ENCODE measurements around the gene TARS2.

TARS2 gene

GRCh38 chr1:150466964-150467363, 20.3 kb upstream of the TARS2 start:
- Histone ChIP-seq H3K4me3 (ENCODE audit: severe bottlenecking) (no peak overlapping the region), H3K9me3 (ENCODE audit: severe bottlenecking) (no peaks in the 10 kb centered on the region), H3K27me3 (ENCODE audit: insufficient read depth, poor library complexity, severe bottlenecking) (no peaks in the 10 kb centered on the region), H3K27ac (ENCODE audit: poor library complexity, severe bottlenecking) (no peak overlapping the region), H3K36me3 (ENCODE audit: low read depth) (peaks cover 61% of the 10 kb centered on the region), H3K4me1 (ENCODE audit: insufficient read depth, poor library complexity, severe bottlenecking) (no peaks in the 10 kb centered on the region)
- TF ChIP-seq, protein P1, sequence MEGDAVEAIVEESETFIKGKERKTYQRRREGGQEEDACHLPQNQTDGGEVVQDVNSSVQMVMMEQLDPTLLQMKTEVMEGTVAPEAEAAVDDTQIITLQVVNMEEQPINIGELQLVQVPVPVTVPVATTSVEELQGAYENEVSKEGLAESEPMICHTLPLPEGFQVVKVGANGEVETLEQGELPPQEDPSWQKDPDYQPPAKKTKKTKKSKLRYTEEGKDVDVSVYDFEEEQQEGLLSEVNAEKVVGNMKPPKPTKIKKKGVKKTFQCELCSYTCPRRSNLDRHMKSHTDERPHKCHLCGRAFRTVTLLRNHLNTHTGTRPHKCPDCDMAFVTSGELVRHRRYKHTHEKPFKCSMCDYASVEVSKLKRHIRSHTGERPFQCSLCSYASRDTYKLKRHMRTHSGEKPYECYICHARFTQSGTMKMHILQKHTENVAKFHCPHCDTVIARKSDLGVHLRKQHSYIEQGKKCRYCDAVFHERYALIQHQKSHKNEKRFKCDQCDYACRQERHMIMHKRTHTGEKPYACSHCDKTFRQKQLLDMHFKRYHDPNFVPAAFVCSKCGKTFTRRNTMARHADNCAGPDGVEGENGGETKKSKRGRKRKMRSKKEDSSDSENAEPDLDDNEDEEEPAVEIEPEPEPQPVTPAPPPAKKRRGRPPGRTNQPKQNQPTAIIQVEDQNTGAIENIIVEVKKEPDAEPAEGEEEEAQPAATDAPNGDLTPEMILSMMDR (IDR thresholded peaks at IDR 0.05; ENCODE audit: poor library complexity, severe bottlenecking), result no peak
- no peak for DNase-seq (ENCODE audit: low spot score)
- no peak for ATAC-seq (ENCODE audit: low read depth)

GRCh38 chr1:150469291-150469690, 17.9 kb upstream of the TARS2 start:
- no peaks in the 10 kb centered on the region for H3K4me1 ChIP-seq (ENCODE audit: insufficient read depth, poor library complexity, severe bottlenecking)
- H3K27me3 ChIP-seq (ENCODE audit: insufficient read depth, poor library complexity, severe bottlenecking), result no peaks in the 10 kb centered on the region
- ATAC-seq (ENCODE audit: low read depth) (no peak), DNase-seq (ENCODE audit: low spot score) (no peak)
- H3K27ac ChIP-seq (ENCODE audit: poor library complexity, severe bottlenecking), result no peak overlapping the region
- no peak overlapping the region for H3K4me3 ChIP-seq (ENCODE audit: severe bottlenecking)
- peaks cover 68% of the 10 kb centered on the region for H3K36me3 ChIP-seq (ENCODE audit: low read depth)
- no peaks in the 10 kb centered on the region for H3K9me3 ChIP-seq (ENCODE audit: severe bottlenecking)
- TF ChIP-seq, protein P1 (IDR thresholded peaks at IDR 0.05; ENCODE audit: poor library complexity, severe bottlenecking), result no peak

GRCh38 chr1:150472601-150473200, 14.5 kb upstream of the TARS2 start:
- no peak for ATAC-seq (ENCODE audit: low read depth)
- TF ChIP-seq, protein P1 (IDR thresholded peaks at IDR 0.05; ENCODE audit: poor library complexity, severe bottlenecking), result no peak
- H3K27ac ChIP-seq (ENCODE audit: poor library complexity, severe bottlenecking), result no peak overlapping the region

GRCh38 chr1:150473659-150474058, 13.6 kb upstream of the TARS2 start:
- TF ChIP-seq, protein P1 (IDR thresholded peaks at IDR 0.05; ENCODE audit: poor library complexity, severe bottlenecking), result no peak
- ATAC-seq (ENCODE audit: low read depth) (no peak), DNase-seq (ENCODE audit: low spot score) (no peak)
- Histone ChIP-seq H3K4me1 (ENCODE audit: insufficient read depth, poor library complexity, severe bottlenecking) (peaks cover 25% of the 10 kb centered on the region), H3K9me3 (ENCODE audit: severe bottlenecking) (no peaks in the 10 kb centered on the region), H3K27ac (ENCODE audit: poor library complexity, severe bottlenecking) (no peak overlapping the region), H3K27me3 (ENCODE audit: insufficient read depth, poor library complexity, severe bottlenecking) (no peaks in the 10 kb centered on the region), H3K36me3 (ENCODE audit: low read depth) (peaks cover 38% of the 10 kb centered on the region), H3K4me3 (ENCODE audit: severe bottlenecking) (no peak overlapping the region)

More at GRCh38 chr1:150472601-150473200, 14.5 kb upstream of the TARS2 start:
- peaks cover 15% of the 10 kb centered on the region for H3K4me1 ChIP-seq (ENCODE audit: insufficient read depth, poor library complexity, severe bottlenecking)
- no peak for DNase-seq (ENCODE audit: low spot score)
- peaks cover 43% of the 10 kb centered on the region for H3K36me3 ChIP-seq (ENCODE audit: low read depth)
- no peaks in the 10 kb centered on the region for H3K9me3 ChIP-seq (ENCODE audit: severe bottlenecking)
- H3K4me3 ChIP-seq (ENCODE audit: severe bottlenecking), result no peak overlapping the region
- no peaks in the 10 kb centered on the region for H3K27me3 ChIP-seq (ENCODE audit: insufficient read depth, poor library complexity, severe bottlenecking)

DNA sequence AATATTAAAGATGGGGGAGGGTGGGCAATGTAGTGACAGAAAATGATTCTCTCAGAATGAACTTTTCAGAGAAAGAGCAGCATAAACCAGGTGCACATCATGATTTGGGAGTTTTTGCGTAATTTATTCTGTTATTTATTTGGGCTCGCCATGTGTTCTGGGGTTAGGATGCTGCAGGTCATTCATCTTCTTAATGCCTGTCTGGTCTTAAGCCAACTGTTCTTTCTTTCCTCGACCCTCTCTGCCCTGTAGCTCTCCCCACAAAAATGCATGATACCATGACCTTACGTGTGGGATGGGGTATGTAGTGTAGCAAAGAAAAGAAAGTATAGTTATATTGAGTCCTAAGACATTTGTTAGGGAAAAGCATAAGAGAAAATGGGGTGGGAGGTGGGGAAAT, 12.3 kb upstream of the TARS2 start:
- ATAC-seq (ENCODE audit: low read depth) (no peak), DNase-seq (ENCODE audit: low spot score) (no peak)
- TF ChIP-seq, protein P1 (IDR thresholded peaks at IDR 0.05; ENCODE audit: poor library complexity, severe bottlenecking), result no peak
- Histone ChIP-seq H3K27me3 (ENCODE audit: insufficient read depth, poor library complexity, severe bottlenecking) (no peaks in the 10 kb centered on the region), H3K36me3 (ENCODE audit: low read depth) (peaks cover 29% of the 10 kb centered on the region), H3K4me3 (ENCODE audit: severe bottlenecking) (no peak overlapping the region), H3K4me1 (ENCODE audit: insufficient read depth, poor library complexity, severe bottlenecking) (peaks cover 27% of the 10 kb centered on the region), H3K9me3 (ENCODE audit: severe bottlenecking) (no peaks in the 10 kb centered on the region), H3K27ac (ENCODE audit: poor library complexity, severe bottlenecking) (no peak overlapping the region)

Data from RWPE2 (cell line).